HepG2 (cell line): ENCODE results near the gene RAPGEF5. TPM values are rescaled to one million over a fixed set of nuclear protein-coding genes. Genes with fewer than 3 reads are reported as not detected.
A peak's percentile ranks its signal among the peaks of the same experiment; 100 is the strongest.

Source experiments
- ESRRA ChIP-seq: sonication (generic); formaldehyde crosslinking; IDR thresholded peaks from 2 replicates; pipeline ENCODE4 v1.5.1; 2020; ENCODE audit warnings: mild to moderate bottlenecking, low read depth, missing genetic modification reagents
- FOSL1 ChIP-seq: sonication (generic); formaldehyde crosslinking; IDR thresholded peaks from 2 replicates; pipeline ENCODE4 v1.9.0; 2021; ENCODE audit warnings: missing genetic modification reagents, borderline replicate concordance
- FOSL2 ChIP-seq: sonication (generic); formaldehyde crosslinking; IDR thresholded peaks from 2 replicates; pipeline ENCODE4 v1.4.0; 2020; ENCODE audit warnings: missing genetic modification reagents
- FOXK1 ChIP-seq: sonication (generic); formaldehyde crosslinking; IDR thresholded peaks from 2 replicates; pipeline ENCODE4 v1.4.0; 2020; ENCODE audit warnings: low read depth, missing genetic modification reagents, borderline replicate concordance
- FOXP1 ChIP-seq, 2 experiments: fragments of 450-650 bp in 1 of 2; IDR thresholded peaks; 2 replicates each; pipeline ENCODE4 v1.6.1; 2017 to 2018; ENCODE audit warnings: antibody characterized with exemption in 1 of 2
- HOXD1 ChIP-seq: sonication (generic); formaldehyde crosslinking; IDR thresholded peaks from 2 replicates; pipeline ENCODE4 v1.5.0; 2020; ENCODE audit warnings: missing genetic modification reagents
- NCOA2 ChIP-seq: sonication (generic); formaldehyde crosslinking; IDR thresholded peaks from 2 replicates; pipeline ENCODE4 v1.8.0; 2022; ENCODE audit warnings: inconsistent platforms
- NFIC ChIP-seq: IDR thresholded peaks from 2 replicates; pipeline ENCODE4 v1.6.1; 2012; ENCODE audit warnings: mild to moderate bottlenecking, low read length, inconsistent platforms
- NKX3-1 ChIP-seq: sonication (generic); formaldehyde crosslinking; IDR thresholded peaks from 2 replicates; pipeline ENCODE4 v1.5.0; 2020; ENCODE audit warnings: missing genetic modification reagents
- PITX1 ChIP-seq: sonication (generic); formaldehyde crosslinking; IDR thresholded peaks from 2 replicates; pipeline ENCODE4 v1.5.1; 2020; ENCODE audit warnings: mild to moderate bottlenecking, missing genetic modification reagents
- POGZ ChIP-seq: sonication (generic); formaldehyde crosslinking; IDR thresholded peaks from 2 replicates; pipeline ENCODE4 v1.4.0; 2020; ENCODE audit warnings: mild to moderate bottlenecking, missing genetic modification reagents
- POLR2A ChIP-seq, 2 experiments: IDR thresholded peaks; 2 replicates each; pipeline ENCODE4 v1.6.1; 2011; ENCODE audit warnings: low read depth in 2 of 2, low read length in 2 of 2, mild to moderate bottlenecking in 1 of 2, moderate library complexity in 1 of 2; ENCODE audit not compliant: insufficient read depth in 1 of 2
- SAP130 ChIP-seq: IDR thresholded peaks from 2 replicates; pipeline ENCODE4 v1.6.1; 2016; ENCODE audit warnings: low read depth
- TBX3 ChIP-seq: fragments of 450-650 bp; IDR thresholded peaks from 2 replicates; pipeline ENCODE4 v1.6.1; 2017; ENCODE audit warnings: antibody characterized with exemption, mild to moderate bottlenecking, inconsistent platforms, borderline replicate concordance
- TEAD3 ChIP-seq: optimal IDR thresholded peaks from 2 replicates; pipeline ENCODE3; 2016; ENCODE audit warnings: borderline replicate concordance
- WIZ ChIP-seq: sonication (generic); formaldehyde crosslinking; IDR thresholded peaks from 2 replicates; pipeline ENCODE4 v1.5.1; 2020; ENCODE audit warnings: mild to moderate bottlenecking, missing genetic modification reagents
- ZBTB7B ChIP-seq: sonication (generic); formaldehyde crosslinking; IDR thresholded peaks from 2 replicates; pipeline ENCODE4 v1.4.0; 2020; ENCODE audit warnings: missing genetic modification reagents
- ZKSCAN5 ChIP-seq: sonication (generic); formaldehyde crosslinking; IDR thresholded peaks from 2 replicates; pipeline ENCODE4 v1.5.1; 2020; ENCODE audit warnings: mild to moderate bottlenecking, missing genetic modification reagents
- ZNF331 ChIP-seq: sonication (generic); formaldehyde crosslinking; IDR thresholded peaks from 2 replicates; pipeline ENCODE4 v1.4.0; 2020; ENCODE audit warnings: missing genetic modification reagents
- ZNF792 ChIP-seq: IDR thresholded peaks from 2 replicates; pipeline ENCODE4 v1.6.1; 2016
- ZNF878 ChIP-seq: sonication (generic); formaldehyde crosslinking; IDR thresholded peaks from 2 replicates; pipeline ENCODE4 v1.8.1; 2023; ENCODE audit warnings: mild to moderate bottlenecking, missing genetic modification reagents, moderate library complexity
- polyA plus RNA-seq, 8 experiments: library from polyadenylated mRNA; depleted of rRNA in 3 of 8; stranded (reverse) in 7 of 8; unstranded in 1 of 8; fragments of >200 nt; fragmentation: Illumina TruSeq in 4 of 8; extraction: Trizol in 4 of 8; gene quantifications; 2 replicates each; pipeline versions ENCODE4 v1.2.1 to v1.2.3, GENCODE V29; 2011 to 2016; ENCODE audit warnings: low read depth in 4 of 8, missing spikeins in 1 of 8, mixed read lengths in 1 of 8; ENCODE audit not compliant: insufficient read depth in 1 of 8
- total RNA-seq, 5 experiments: library from RNA; depleted of rRNA; stranded (reverse); fragments of >200 nt; fragmentation: Illumina TruSeq; extraction: Trizol; gene quantifications; 2 replicates each; pipeline ENCODE4 v1.2.3, GENCODE V29; 2016; ENCODE audit warnings: low read depth in 1 of 5
- TF ChIP-seq, protein P1 (sequence below): sonication (generic); formaldehyde crosslinking; IDR thresholded peaks from 2 replicates; pipeline ENCODE4 v1.4.0; 2020; ENCODE audit warnings: mild to moderate bottlenecking, missing genetic modification reagents
- TF ChIP-seq, protein P2 (sequence below): sonication (generic); formaldehyde crosslinking; IDR thresholded peaks from 2 replicates; pipeline ENCODE4 v1.8.1; 2023; ENCODE audit warnings: mild to moderate bottlenecking, moderate library complexity, missing genetic modification reagents
- TF ChIP-seq, protein P3 (sequence below): fragments of 450-650 bp; IDR thresholded peaks from 2 replicates; pipeline ENCODE4 v1.6.1; 2016
- TF ChIP-seq, protein P4 (sequence below): sonication (generic); formaldehyde crosslinking; conservative IDR thresholded peaks from 2 replicates; pipeline ENCODE4 v1.8.0; 2022; ENCODE audit warnings: low read depth, missing genetic modification reagents

The RAPGEF5 gene
- total and polyA plus RNA-seq, 2 of the 13 experiments (the other 11 are each of a cell fraction or from before 2014, with no cell fraction given) = 17.1 to 23.4 TPM

DNA sequence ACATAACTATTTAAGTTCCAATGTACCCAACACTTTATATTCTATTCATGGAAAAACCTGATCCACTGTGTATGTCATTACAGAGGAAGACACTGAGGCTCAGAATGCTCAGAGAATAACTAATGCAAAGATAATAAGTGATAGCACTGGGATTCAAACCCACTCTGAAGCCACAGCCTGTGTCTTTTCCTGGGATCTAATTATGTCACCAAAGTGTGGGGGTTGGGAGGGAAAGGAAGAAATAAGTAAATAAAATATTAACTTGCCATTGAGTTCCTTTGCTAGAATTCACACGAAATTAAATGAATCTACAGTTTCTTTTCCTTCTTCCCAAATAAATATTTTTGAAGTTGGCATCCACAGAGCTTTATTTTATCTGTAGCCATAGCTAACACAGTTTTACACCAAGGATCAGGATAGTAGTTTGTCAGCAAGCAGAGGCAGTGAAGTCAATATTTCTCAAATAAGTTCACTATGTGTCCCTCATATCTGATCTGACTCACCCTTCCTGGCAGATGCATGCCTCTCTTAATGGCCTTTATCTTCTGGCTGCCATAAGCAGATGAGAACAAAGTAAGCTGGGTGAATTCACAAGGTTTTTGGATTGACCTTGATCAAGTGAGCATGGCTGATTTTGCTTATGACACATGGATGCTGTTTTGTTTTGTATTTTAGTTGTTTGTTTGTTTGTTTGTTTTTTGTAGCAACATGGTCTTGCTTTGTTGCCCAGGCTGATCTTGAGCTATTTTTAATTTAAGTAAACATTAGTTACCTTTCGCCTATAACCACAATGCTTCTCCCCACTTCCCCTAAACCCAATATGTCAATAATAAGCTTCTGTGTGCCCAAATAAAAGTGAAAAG, 6.3 kb downstream of the RAPGEF5 start (continued):
- TF ChIP-seq FOXK1 (CRISPR knock-in tag) = 0 out of 2 replicates have a peak, but pooled peaks have one; percentile 19
- no peak for TF ChIP-seq NKX3-1 (CRISPR knock-in tag)
- TF ChIP-seq ZNF331 (CRISPR knock-in tag) = peak; percentile 33; the same call in 1 of the 2 replicates
- TF ChIP-seq, protein P1, sequence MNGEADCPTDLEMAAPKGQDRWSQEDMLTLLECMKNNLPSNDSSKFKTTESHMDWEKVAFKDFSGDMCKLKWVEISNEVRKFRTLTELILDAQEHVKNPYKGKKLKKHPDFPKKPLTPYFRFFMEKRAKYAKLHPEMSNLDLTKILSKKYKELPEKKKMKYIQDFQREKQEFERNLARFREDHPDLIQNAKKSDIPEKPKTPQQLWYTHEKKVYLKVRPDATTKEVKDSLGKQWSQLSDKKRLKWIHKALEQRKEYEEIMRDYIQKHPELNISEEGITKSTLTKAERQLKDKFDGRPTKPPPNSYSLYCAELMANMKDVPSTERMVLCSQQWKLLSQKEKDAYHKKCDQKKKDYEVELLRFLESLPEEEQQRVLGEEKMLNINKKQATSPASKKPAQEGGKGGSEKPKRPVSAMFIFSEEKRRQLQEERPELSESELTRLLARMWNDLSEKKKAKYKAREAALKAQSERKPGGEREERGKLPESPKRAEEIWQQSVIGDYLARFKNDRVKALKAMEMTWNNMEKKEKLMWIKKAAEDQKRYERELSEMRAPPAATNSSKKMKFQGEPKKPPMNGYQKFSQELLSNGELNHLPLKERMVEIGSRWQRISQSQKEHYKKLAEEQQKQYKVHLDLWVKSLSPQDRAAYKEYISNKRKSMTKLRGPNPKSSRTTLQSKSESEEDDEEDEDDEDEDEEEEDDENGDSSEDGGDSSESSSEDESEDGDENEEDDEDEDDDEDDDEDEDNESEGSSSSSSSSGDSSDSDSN = no peak
- peak; percentile 95 for TF ChIP-seq FOSL1 (CRISPR knock-in tag)
- TF ChIP-seq POLR2A (IDR thresholded peaks at IDR 0.05; ENCODE audit: insufficient read depth in 1 of 2, low read depth in 2 of 2, low read length in 2 of 2) = no peak
- no peak for TF ChIP-seq PITX1 (CRISPR knock-in tag)
- peak; percentile 63 for TF ChIP-seq TEAD3 (CRISPR knock-in tag)
- TF ChIP-seq POGZ (CRISPR knock-in tag) = 0 out of 2 replicates have a peak, but pooled peaks have one; percentile 14
- peak; percentile 74 for TF ChIP-seq NCOA2 (CRISPR knock-in tag)
- peak; percentile 62; the same call in 1 of the 2 replicates for TF ChIP-seq NFIC
- TF ChIP-seq ZKSCAN5 = no peak
- no peak for TF ChIP-seq HOXD1
- TF ChIP-seq SAP130 (CRISPR knock-in tag) = peak; percentile 74
- TF ChIP-seq, protein P2, sequence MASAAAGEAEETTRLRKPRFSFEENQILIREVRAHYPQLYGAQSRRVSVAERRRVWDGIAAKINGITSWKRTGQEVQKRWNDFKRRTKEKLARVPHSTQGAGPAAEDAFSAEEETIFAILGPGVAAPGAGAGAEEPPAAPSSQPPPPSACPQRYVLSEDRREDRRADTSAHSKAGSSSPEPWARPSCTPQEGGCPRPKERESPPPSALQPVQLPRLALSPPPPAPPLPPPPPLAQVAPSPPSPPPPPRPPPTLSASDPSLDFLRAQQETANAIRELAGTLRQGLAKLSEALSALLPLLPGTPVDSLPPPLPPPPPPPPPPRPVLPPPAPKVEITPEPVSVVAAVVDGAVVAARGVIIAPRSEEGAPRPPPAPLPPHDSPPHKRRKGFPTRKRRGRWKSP = peak; percentile 30; the same call in 1 of the 2 replicates
- TF ChIP-seq ZNF878 = peak; percentile 33; the same call in 1 of the 2 replicates
- peak; percentile 71 for TF ChIP-seq FOXP1 (IDR thresholded peaks at IDR 0.05)
- TF ChIP-seq FOXP1 (CRISPR knock-in tag; IDR thresholded peaks at IDR 0.05) = peak; percentile 35
- TF ChIP-seq FOSL2 (CRISPR knock-in tag) = peak; percentile 99
- peak; percentile 97 for TF ChIP-seq ZNF792
- peak; percentile 17; the same call in 1 of the 2 replicates for TF ChIP-seq ESRRA (CRISPR knock-in tag)
- TF ChIP-seq, protein P3, sequence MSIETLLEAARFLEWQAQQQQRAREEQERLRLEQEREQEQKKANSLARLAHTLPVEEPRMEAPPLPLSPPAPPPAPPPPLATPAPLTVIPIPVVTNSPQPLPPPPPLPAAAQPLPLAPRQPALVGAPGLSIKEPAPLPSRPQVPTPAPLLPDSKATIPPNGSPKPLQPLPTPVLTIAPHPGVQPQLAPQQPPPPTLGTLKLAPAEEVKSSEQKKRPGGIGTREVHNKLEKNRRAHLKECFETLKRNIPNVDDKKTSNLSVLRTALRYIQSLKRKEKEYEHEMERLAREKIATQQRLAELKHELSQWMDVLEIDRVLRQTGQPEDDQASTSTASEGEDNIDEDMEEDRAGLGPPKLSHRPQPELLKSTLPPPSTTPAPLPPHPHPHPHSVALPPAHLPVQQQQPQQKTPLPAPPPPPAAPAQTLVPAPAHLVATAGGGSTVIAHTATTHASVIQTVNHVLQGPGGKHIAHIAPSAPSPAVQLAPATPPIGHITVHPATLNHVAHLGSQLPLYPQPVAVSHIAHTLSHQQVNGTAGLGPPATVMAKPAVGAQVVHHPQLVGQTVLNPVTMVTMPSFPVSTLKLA = no peak
- TF ChIP-seq, protein P4, sequence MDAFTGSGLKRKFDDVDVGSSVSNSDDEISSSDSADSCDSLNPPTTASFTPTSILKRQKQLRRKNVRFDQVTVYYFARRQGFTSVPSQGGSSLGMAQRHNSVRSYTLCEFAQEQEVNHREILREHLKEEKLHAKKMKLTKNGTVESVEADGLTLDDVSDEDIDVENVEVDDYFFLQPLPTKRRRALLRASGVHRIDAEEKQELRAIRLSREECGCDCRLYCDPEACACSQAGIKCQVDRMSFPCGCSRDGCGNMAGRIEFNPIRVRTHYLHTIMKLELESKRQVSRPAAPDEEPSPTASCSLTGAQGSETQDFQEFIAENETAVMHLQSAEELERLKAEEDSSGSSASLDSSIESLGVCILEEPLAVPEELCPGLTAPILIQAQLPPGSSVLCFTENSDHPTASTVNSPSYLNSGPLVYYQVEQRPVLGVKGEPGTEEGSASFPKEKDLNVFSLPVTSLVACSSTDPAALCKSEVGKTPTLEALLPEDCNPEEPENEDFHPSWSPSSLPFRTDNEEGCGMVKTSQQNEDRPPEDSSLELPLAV (CRISPR knock-in tag) = no peak
- TF ChIP-seq WIZ (CRISPR knock-in tag) = 0 out of 2 replicates have a peak, but pooled peaks have one; percentile 24
- TF ChIP-seq TBX3 = peak; percentile 43; the same call in 1 of the 2 replicates
- TF ChIP-seq ZBTB7B (CRISPR knock-in tag) = 0 out of 2 replicates have a peak, but pooled peaks have one; percentile 15
